OCI-LY7 (cell line): ENCODE data around the gene LTBP2.

ENCODE experiments used
- CTCF ChIP-seq: fragments of 200-600 bp; sonication (generic); conservative IDR thresholded peaks from 2 replicates; pipeline ENCODE4 v1.5.1; 2014; ENCODE audit warnings: mild to moderate bottlenecking, antibody characterized with exemption, low read length, moderate library complexity, mixed read lengths
- EZH2phosphoT487 ChIP-seq: fragments of 200-600 bp; sonication (generic); IDR thresholded peaks from 2 replicates; pipeline ENCODE4 v1.6.1; 2018; ENCODE audit warnings: low read depth, borderline replicate concordance, mild to moderate bottlenecking, mixed run types, antibody characterized with exemption, low read length, moderate library complexity, mixed read lengths

GRCh38 chr14:74510959-74511409, 101.1 kb downstream of the LTBP2 start:
- TF ChIP-seq CTCF (no peak), EZH2phosphoT487 (no peak)
